H9 (cell line): ENCODE results near the gene SLC5A2. TPM values are rescaled to one million over a fixed set of nuclear protein-coding genes. Genes with fewer than 3 reads are reported as not detected.

Experiments used
- DNase-seq: peaks from one replicate; pipeline ENCODE4 v3.0.0-alpha.2; 2017
- H2AFZ ChIP-seq: one replicate; pipeline ENCODE4 v1.6.1; 2013; ENCODE audit warnings: mild to moderate bottlenecking, low read length, control low read depth, moderate library complexity
- H2AK5ac ChIP-seq: 2 replicates; pipeline ENCODE4 v1.6.1; 2013; ENCODE audit warnings: low read length, control low read depth, mixed read lengths; ENCODE audit not compliant: insufficient read length
- H2BK120ac ChIP-seq: one replicate; pipeline ENCODE4 v1.6.1; 2013; ENCODE audit warnings: low read depth, mild to moderate bottlenecking, low read length, control low read depth, inconsistent platforms; ENCODE audit not compliant: poor library complexity, severe bottlenecking
- H2BK12ac ChIP-seq: 2 replicates; pipeline ENCODE4 v1.6.1; 2013; ENCODE audit warnings: low read length, control low read depth, mixed read lengths, low read depth; ENCODE audit not compliant: insufficient read length
- H2BK15ac ChIP-seq: 2 replicates; pipeline ENCODE4 v1.6.1; 2013; ENCODE audit warnings: low read depth, low read length, control low read depth
- H2BK20ac ChIP-seq: one replicate; pipeline ENCODE4 v1.6.1; 2013; ENCODE audit warnings: low read depth, mild to moderate bottlenecking, low read length, control low read depth, inconsistent platforms; ENCODE audit not compliant: poor library complexity, severe bottlenecking
- H2BK5ac ChIP-seq: 2 replicates; pipeline ENCODE4 v1.6.1; 2013; ENCODE audit warnings: low read length, control low read depth, mixed read lengths; ENCODE audit not compliant: insufficient read length
- H3K14ac ChIP-seq: 2 replicates; pipeline ENCODE4 v1.6.1; 2013; ENCODE audit warnings: low read length, control low read depth; ENCODE audit not compliant: insufficient read depth
- H3K18ac ChIP-seq: 2 replicates; pipeline ENCODE4 v1.6.1; 2013; ENCODE audit warnings: low read depth, mild to moderate bottlenecking, mixed read lengths, low read length, control low read depth; ENCODE audit not compliant: insufficient read length
- H3K23ac ChIP-seq: 2 replicates; pipeline ENCODE4 v1.6.1; 2013; ENCODE audit warnings: low read length, control low read depth, mixed read lengths, low read depth; ENCODE audit not compliant: insufficient read length
- H3K23me2 ChIP-seq: 2 replicates; pipeline ENCODE4 v1.6.1; 2013; ENCODE audit warnings: low read depth, mild to moderate bottlenecking, mixed read lengths, low read length, control low read depth; ENCODE audit not compliant: insufficient read length, poor library complexity, severe bottlenecking
- H3K27ac ChIP-seq: 2 replicates; pipeline ENCODE4 v1.5.1; 2013; ENCODE audit warnings: low read length, control low read depth, mixed read lengths, low read depth; ENCODE audit not compliant: insufficient read length
- H3K27me3 ChIP-seq: 2 replicates; pipeline ENCODE4 v1.6.1; 2013; ENCODE audit warnings: low read length, control low read depth, inconsistent platforms; ENCODE audit not compliant: insufficient read depth
- H3K4ac ChIP-seq: 2 replicates; pipeline ENCODE4 v1.6.1; 2013; ENCODE audit warnings: low read depth, mild to moderate bottlenecking, control low read depth, inconsistent platforms, low read length, moderate library complexity
- H3K4me1 ChIP-seq: 2 replicates; pipeline ENCODE4 v1.6.1; 2013; ENCODE audit warnings: low read length, control low read depth, inconsistent platforms; ENCODE audit not compliant: insufficient read depth
- H3K4me2 ChIP-seq: 2 replicates; pipeline ENCODE4 v1.6.1; 2013; ENCODE audit warnings: low read length, control low read depth, mixed read lengths; ENCODE audit not compliant: insufficient read length, insufficient read depth
- H3K56ac ChIP-seq: 2 replicates; pipeline ENCODE4 v1.6.1; 2013; ENCODE audit warnings: low read depth, mild to moderate bottlenecking, mixed read lengths, low read length, control low read depth; ENCODE audit not compliant: insufficient read length
- H3K79me1 ChIP-seq: 2 replicates; pipeline ENCODE4 v1.6.1; 2013; ENCODE audit warnings: low read depth, mild to moderate bottlenecking, moderate library complexity, low read length, control low read depth, inconsistent platforms; ENCODE audit not compliant: insufficient read depth, poor library complexity, severe bottlenecking
- H3K79me2 ChIP-seq: 2 replicates; pipeline ENCODE4 v1.6.1; 2013; ENCODE audit warnings: low read length, control low read depth, inconsistent platforms; ENCODE audit not compliant: insufficient read depth
- H3K9ac ChIP-seq: 2 replicates; pipeline ENCODE4 v1.6.1; 2013; ENCODE audit warnings: low read length, control low read depth, mixed read lengths; ENCODE audit not compliant: insufficient read length; ENCODE audit errors: extremely low read depth
- H3K9me3 ChIP-seq: one replicate; pipeline ENCODE4 v1.6.1; 2013; ENCODE audit warnings: low read depth, low read length, inconsistent platforms; ENCODE audit not compliant: control insufficient read depth
- H3T11ph ChIP-seq: one replicate; pipeline ENCODE4 v1.6.1; 2013; ENCODE audit warnings: mild to moderate bottlenecking, low read length, control low read depth, inconsistent platforms
- H4K20me1 ChIP-seq: one replicate; pipeline ENCODE4 v1.6.1; 2013; ENCODE audit not compliant: control insufficient read depth, insufficient read length, insufficient read depth
- H4K5ac ChIP-seq: 2 replicates; pipeline ENCODE4 v1.6.1; 2013; ENCODE audit warnings: low read depth, mild to moderate bottlenecking, mixed read lengths, low read length, control low read depth; ENCODE audit not compliant: insufficient read length
- H4K8ac ChIP-seq: replicated peaks from 2 replicates; pipeline ENCODE4 v1.6.1; 2013; ENCODE audit warnings: low read length, control low read depth, mixed read lengths, low read depth; ENCODE audit not compliant: insufficient read length
- H4K91ac ChIP-seq: 2 replicates; pipeline ENCODE4 v1.6.1; 2013; ENCODE audit warnings: low read depth, mild to moderate bottlenecking, moderate library complexity, mixed read lengths, low read length, control low read depth; ENCODE audit not compliant: insufficient read length
- H3K27ac Mint-ChIP-seq, 3 experiments: 2 replicates in 2 of 3; 3 replicates in 1 of 3; pipeline ENCODE4 v1.8.0; 2020 to 2021; ENCODE audit warnings: mixed read lengths in 3 of 3, mild to moderate bottlenecking in 1 of 3, moderate library complexity in 1 of 3
- H3K27me3 Mint-ChIP-seq: 2 replicates; pipeline ENCODE4 v1.8.0; 2021; ENCODE audit warnings: low read depth, mild to moderate bottlenecking, moderate library complexity, mixed read lengths
- H3K36me3 Mint-ChIP-seq, 3 experiments: 2 replicates in 2 of 3; 3 replicates in 1 of 3; pipeline ENCODE4 v1.8.0; 2020 to 2021; ENCODE audit warnings: low read depth in 3 of 3, mixed read lengths in 3 of 3; ENCODE audit not compliant: insufficient read depth in 1 of 3
- H3K4me1 Mint-ChIP-seq, 2 experiments: 2 replicates each; pipeline ENCODE4 v1.8.0; 2020; ENCODE audit warnings: mixed read lengths in 2 of 2
- H3K4me3 Mint-ChIP-seq, 2 experiments: 2 replicates in 1 of 2; 3 replicates in 1 of 2; pipeline ENCODE4 v1.8.0; 2020 to 2021; ENCODE audit warnings: mild to moderate bottlenecking in 2 of 2, mixed read lengths in 2 of 2, moderate library complexity in 1 of 2
- H3K9me3 Mint-ChIP-seq, 2 experiments: 2 replicates in 1 of 2; 3 replicates in 1 of 2; pipeline ENCODE4 v1.8.0; 2020; ENCODE audit warnings: mild to moderate bottlenecking in 2 of 2, mixed read lengths in 2 of 2, moderate library complexity in 1 of 2
- WGBS: extraction: QIAGEN DNeasy Blood & Tissue Kit; methylation state at CpG from one replicate; pipeline ENCODE4 v1.1.7; 2013; ENCODE audit warnings: missing lambda C conversion rate, low lambda C conversion rate, mixed read lengths; ENCODE audit not compliant: insufficient read length; ENCODE audit errors: extremely low coverage; 5-methylcytosine and 5-hydroxymethylcytosine counted together
- total RNA-seq: library from RNA; stranded (reverse); gene quantifications from 2 replicates; pipeline ENCODE4 v1.2.1, GENCODE V29; 2021
- TF ChIP-seq, protein P1 (sequence below): fragments of 200-600 bp; sonication (generic); conservative IDR thresholded peaks from 3 replicates; pipeline ENCODE4 v1.8.0; 2021; ENCODE audit warnings: antibody characterized with exemption, mild to moderate bottlenecking

The SLC5A2 gene
- total RNA-seq, 1 experiment from 2014 or later, result 0.52 TPM

- no CpG with 5 or more reads among the region's 4 CpGs for WGBS
- H3K79me1 ChIP-seq, result no peaks in the 10 kb centered on the region
- no peaks in the 10 kb centered on the region for H4K20me1 ChIP-seq
- Mint-ChIP-seq H3K27me3 (no peaks in the 10 kb centered on the region), H3K4me3 (no peak overlapping the region), H3K36me3 (peaks cover 3 to 32% (median 24%) of the 10 kb centered on the region in 3 experiments; a peak in 6 of 7 replicates), H3K9me3 (no peaks in the 10 kb centered on the region), H3K4me1 (peaks cover 18 to 20% of the 10 kb centered on the region in 2 experiments), H3K27ac (peak overlapping the region in 2 of 3 experiments; percentile 58 to 67; a peak in 4 of 7 replicates)
- no peak overlapping the region for H2AFZ ChIP-seq
- TF ChIP-seq, protein P1, sequence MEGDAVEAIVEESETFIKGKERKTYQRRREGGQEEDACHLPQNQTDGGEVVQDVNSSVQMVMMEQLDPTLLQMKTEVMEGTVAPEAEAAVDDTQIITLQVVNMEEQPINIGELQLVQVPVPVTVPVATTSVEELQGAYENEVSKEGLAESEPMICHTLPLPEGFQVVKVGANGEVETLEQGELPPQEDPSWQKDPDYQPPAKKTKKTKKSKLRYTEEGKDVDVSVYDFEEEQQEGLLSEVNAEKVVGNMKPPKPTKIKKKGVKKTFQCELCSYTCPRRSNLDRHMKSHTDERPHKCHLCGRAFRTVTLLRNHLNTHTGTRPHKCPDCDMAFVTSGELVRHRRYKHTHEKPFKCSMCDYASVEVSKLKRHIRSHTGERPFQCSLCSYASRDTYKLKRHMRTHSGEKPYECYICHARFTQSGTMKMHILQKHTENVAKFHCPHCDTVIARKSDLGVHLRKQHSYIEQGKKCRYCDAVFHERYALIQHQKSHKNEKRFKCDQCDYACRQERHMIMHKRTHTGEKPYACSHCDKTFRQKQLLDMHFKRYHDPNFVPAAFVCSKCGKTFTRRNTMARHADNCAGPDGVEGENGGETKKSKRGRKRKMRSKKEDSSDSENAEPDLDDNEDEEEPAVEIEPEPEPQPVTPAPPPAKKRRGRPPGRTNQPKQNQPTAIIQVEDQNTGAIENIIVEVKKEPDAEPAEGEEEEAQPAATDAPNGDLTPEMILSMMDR, result no peak
- H4K91ac ChIP-seq, result no peak overlapping the region
- no peak overlapping the region for H2BK12ac ChIP-seq
- no peak overlapping the region for H3T11ph ChIP-seq
- no peak overlapping the region for H3K56ac ChIP-seq
- no peak overlapping the region for H3K4ac ChIP-seq
- no peak overlapping the region for H3K9ac ChIP-seq
- H3K4me1 ChIP-seq, result peaks cover 6% of the 10 kb centered on the region; the same call in 1 of the 2 replicates
- H2BK15ac ChIP-seq, result no peak overlapping the region
- no peak overlapping the region for H3K23ac ChIP-seq
- H4K5ac ChIP-seq, result no peak overlapping the region
- no peak overlapping the region for H2BK5ac ChIP-seq
- H3K23me2 ChIP-seq, result no peaks in the 10 kb centered on the region
- H3K14ac ChIP-seq, result no peak overlapping the region
- H3K4me2 ChIP-seq, result peak overlapping the region; percentile 3
- H4K8ac ChIP-seq, result no peak overlapping the region
- H2BK120ac ChIP-seq, result no peak overlapping the region
- H2AK5ac ChIP-seq, result no peak overlapping the region
- no peak overlapping the region for H3K18ac ChIP-seq
- no peak for DNase-seq
- H3K79me2 ChIP-seq, result no peaks in the 10 kb centered on the region
- no peaks in the 10 kb centered on the region for H3K9me3 ChIP-seq
- H3K27ac ChIP-seq, result no peak overlapping the region
- H2BK20ac ChIP-seq, result no peak overlapping the region
- no peaks in the 10 kb centered on the region for H3K27me3 ChIP-seq
Measured at GRCh38 chr16:31501966-31502348, 19.0 kb downstream of the SLC5A2 start.
